Measurements from ENCODE around the gene CAMTA1.

The CAMTA1 gene

GRCh38 chr1:7108251-7108650 lies 323.0 kb downstream of the CAMTA1 start:
- TF ChIP-seq EZH2phosphoT487 (IDR thresholded peaks at IDR 0.05; ENCODE audit: low read length) (no peak), CTCF (IDR thresholded peaks at IDR 0.05; ENCODE audit: low read length) (no peak), EZH2 (optimal IDR thresholded peaks at IDR 0.05; ENCODE audit: low read depth, low read length) (no peak)
- no peak overlapping the region for H3K4me3 ChIP-seq (ENCODE audit: low read length)
- H4K20me1 ChIP-seq (ENCODE audit: insufficient read depth, low read length): no peaks in the 10 kb centered on the region
- no peaks in the 10 kb centered on the region for H3F3A ChIP-seq (ENCODE audit: insufficient read depth, low read length)
- no peak overlapping the region for H3K4me2 ChIP-seq (ENCODE audit: low read depth, low read length)
- peak; percentile 23 for DNase-seq
- H3K27ac ChIP-seq (ENCODE audit: low read length): no peak overlapping the region
- H3K27me3 ChIP-seq (replicated peaks; ENCODE audit: insufficient read depth, low read length): peaks cover 79% of the 10 kb centered on the region
- no peak overlapping the region for H2AFZ ChIP-seq (ENCODE audit: low read length)
- no peak overlapping the region for H3K9ac ChIP-seq (ENCODE audit: low read length)
- H3K9me2 ChIP-seq (replicated peaks; ENCODE audit: insufficient read depth, low read length): no peaks in the 10 kb centered on the region
- H3K79me2 ChIP-seq (ENCODE audit: low read length): no peaks in the 10 kb centered on the region
- H3K9me3 ChIP-seq (replicated peaks; ENCODE audit: insufficient read depth, low read length): no peaks in the 10 kb centered on the region
- no peaks in the 10 kb centered on the region for H3K36me3 ChIP-seq (replicated peaks; ENCODE audit: insufficient read depth, low read length)
- no peaks in the 10 kb centered on the region for H3K4me1 ChIP-seq (ENCODE audit: low read length)

GRCh38 chr1:7109901-7110300 lies 324.6 kb downstream of the CAMTA1 start:
- no peak overlapping the region for H3K9ac ChIP-seq (ENCODE audit: low read length)
- no peaks in the 10 kb centered on the region for H4K20me1 ChIP-seq (ENCODE audit: insufficient read depth, low read length)
- H3K27ac ChIP-seq (ENCODE audit: low read length): no peak overlapping the region
- no peak overlapping the region for H2AFZ ChIP-seq (ENCODE audit: low read length)
- peaks cover 79% of the 10 kb centered on the region for H3K27me3 ChIP-seq (replicated peaks; ENCODE audit: insufficient read depth, low read length)
- H3K4me1 ChIP-seq (ENCODE audit: low read length): no peaks in the 10 kb centered on the region
- no peak for DNase-seq
- H3K4me2 ChIP-seq (ENCODE audit: low read depth, low read length): no peak overlapping the region
- H3F3A ChIP-seq (ENCODE audit: insufficient read depth, low read length): no peaks in the 10 kb centered on the region
- no peaks in the 10 kb centered on the region for H3K36me3 ChIP-seq (replicated peaks; ENCODE audit: insufficient read depth, low read length)
- no peak overlapping the region for H3K4me3 ChIP-seq (ENCODE audit: low read length)
- TF ChIP-seq EZH2 (optimal IDR thresholded peaks at IDR 0.05; ENCODE audit: low read depth, low read length) (no peak), CTCF (IDR thresholded peaks at IDR 0.05; ENCODE audit: low read length) (no peak), EZH2phosphoT487 (IDR thresholded peaks at IDR 0.05; ENCODE audit: low read length) (no peak)
- H3K9me2 ChIP-seq (replicated peaks; ENCODE audit: insufficient read depth, low read length): no peaks in the 10 kb centered on the region
- H3K79me2 ChIP-seq (ENCODE audit: low read length): no peaks in the 10 kb centered on the region
- no peaks in the 10 kb centered on the region for H3K9me3 ChIP-seq (replicated peaks; ENCODE audit: insufficient read depth, low read length)

- TF ChIP-seq CTCF (IDR thresholded peaks at IDR 0.05; ENCODE audit: low read length): no peak
- TF ChIP-seq EZH2 (optimal IDR thresholded peaks at IDR 0.05; ENCODE audit: low read depth, low read length): no peak
- TF ChIP-seq EZH2phosphoT487 (IDR thresholded peaks at IDR 0.05; ENCODE audit: low read length): no peak
- Histone ChIP-seq H3K9ac (ENCODE audit: low read length) (no peak overlapping the region), H3K4me3 (ENCODE audit: low read length) (no peak overlapping the region), H3K27ac (ENCODE audit: low read length) (no peak overlapping the region), H3K4me1 (ENCODE audit: low read length) (no peaks in the 10 kb centered on the region), H3F3A (ENCODE audit: insufficient read depth, low read length) (no peaks in the 10 kb centered on the region), H3K36me3 (replicated peaks; ENCODE audit: insufficient read depth, low read length) (no peaks in the 10 kb centered on the region), H2AFZ (ENCODE audit: low read length) (no peak overlapping the region), H4K20me1 (ENCODE audit: insufficient read depth, low read length) (no peaks in the 10 kb centered on the region), H3K79me2 (ENCODE audit: low read length) (no peaks in the 10 kb centered on the region), H3K9me3 (replicated peaks; ENCODE audit: insufficient read depth, low read length) (no peaks in the 10 kb centered on the region), H3K4me2 (ENCODE audit: low read depth, low read length) (no peak overlapping the region), H3K27me3 (replicated peaks; ENCODE audit: insufficient read depth, low read length) (peaks cover 74% of the 10 kb centered on the region), H3K9me2 (replicated peaks; ENCODE audit: insufficient read depth, low read length) (no peaks in the 10 kb centered on the region)
- no peak for DNase-seq
Observed at GRCh38 chr1:7110321-7110720, 325.1 kb downstream of the CAMTA1 start.
